ENCODE results near the gene TEX264.

DNA sequence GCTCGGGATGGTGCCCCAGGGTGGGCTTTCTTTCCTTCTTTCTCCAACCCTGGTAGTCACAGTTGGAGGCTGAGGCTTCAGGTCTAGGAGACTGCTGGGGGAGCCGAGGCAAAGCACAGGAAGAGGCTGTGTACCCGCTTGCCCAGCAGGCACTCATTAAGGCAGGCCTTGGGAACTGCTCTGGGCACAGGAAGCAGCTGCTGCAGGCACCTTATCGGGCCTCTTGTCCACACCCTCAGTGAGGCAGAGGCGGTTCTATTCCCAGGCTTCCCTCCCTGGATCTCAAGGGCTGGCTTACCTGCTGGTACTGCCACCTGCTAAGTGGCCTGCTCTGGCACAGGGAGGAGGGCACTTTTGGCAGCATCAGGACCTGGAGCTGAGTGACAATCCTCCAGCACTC, 20.0 kb downstream of the TEX264 start:
- TF ChIP-seq POLR2A (IDR thresholded peaks at IDR 0.05): no peak
- TF ChIP-seq, protein P1, sequence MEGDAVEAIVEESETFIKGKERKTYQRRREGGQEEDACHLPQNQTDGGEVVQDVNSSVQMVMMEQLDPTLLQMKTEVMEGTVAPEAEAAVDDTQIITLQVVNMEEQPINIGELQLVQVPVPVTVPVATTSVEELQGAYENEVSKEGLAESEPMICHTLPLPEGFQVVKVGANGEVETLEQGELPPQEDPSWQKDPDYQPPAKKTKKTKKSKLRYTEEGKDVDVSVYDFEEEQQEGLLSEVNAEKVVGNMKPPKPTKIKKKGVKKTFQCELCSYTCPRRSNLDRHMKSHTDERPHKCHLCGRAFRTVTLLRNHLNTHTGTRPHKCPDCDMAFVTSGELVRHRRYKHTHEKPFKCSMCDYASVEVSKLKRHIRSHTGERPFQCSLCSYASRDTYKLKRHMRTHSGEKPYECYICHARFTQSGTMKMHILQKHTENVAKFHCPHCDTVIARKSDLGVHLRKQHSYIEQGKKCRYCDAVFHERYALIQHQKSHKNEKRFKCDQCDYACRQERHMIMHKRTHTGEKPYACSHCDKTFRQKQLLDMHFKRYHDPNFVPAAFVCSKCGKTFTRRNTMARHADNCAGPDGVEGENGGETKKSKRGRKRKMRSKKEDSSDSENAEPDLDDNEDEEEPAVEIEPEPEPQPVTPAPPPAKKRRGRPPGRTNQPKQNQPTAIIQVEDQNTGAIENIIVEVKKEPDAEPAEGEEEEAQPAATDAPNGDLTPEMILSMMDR (IDR thresholded peaks at IDR 0.05): no peak
